ENCODE measurements around the gene EIF2S3. TPM values are rescaled to one million over a fixed set of nuclear protein-coding genes. Genes with fewer than 3 reads are reported as not detected.

Gene EIF2S3
- total and polyA plus RNA-seq, 2 of the 13 experiments (the other 11 are each of a cell fraction or from before 2014, with no cell fraction given), result 61.0 to 183 TPM

Other genes with a start within 250 kb of the EIF2S3 start
- 22.1 and 27.8 TPM in 2 replicates for gene APOO, start 147.0 kb upstream of the EIF2S3 start, total RNA-seq (2016; rRNA removed; fragmentation: Illumina TruSeq; extraction: Trizol)
- gene APOO, start 147.0 kb upstream of the EIF2S3 start, polyA plus RNA-seq (2011; rRNA removed), result 9.7 and 9.9 TPM in 2 replicates
- gene CXorf58, start 146.9 kb upstream of the EIF2S3 start, total RNA-seq (2016; rRNA removed; fragmentation: Illumina TruSeq; extraction: Trizol), result not detected in 2 replicates
- not detected in 2 replicates for gene CXorf58, start 146.9 kb upstream of the EIF2S3 start, polyA plus RNA-seq (2011; rRNA removed)
- gene KLHL15, start 27.8 kb upstream of the EIF2S3 start, total RNA-seq (2016; rRNA removed; fragmentation: Illumina TruSeq; extraction: Trizol), result 5.5 and 6.9 TPM in 2 replicates
- 2.1 and 2.8 TPM in 2 replicates for gene KLHL15, start 27.8 kb upstream of the EIF2S3 start, polyA plus RNA-seq (2011; rRNA removed)
- 37.3 and 66.3 TPM in 2 replicates for gene ZFX, start 94.8 kb downstream of the EIF2S3 start, total RNA-seq (2016; rRNA removed; fragmentation: Illumina TruSeq; extraction: Trizol)
- 13.8 and 14.9 TPM in 2 replicates for gene ZFX, start 94.8 kb downstream of the EIF2S3 start, polyA plus RNA-seq (2011; rRNA removed)